ENCODE measurements around the gene PSMB2.

DNA sequence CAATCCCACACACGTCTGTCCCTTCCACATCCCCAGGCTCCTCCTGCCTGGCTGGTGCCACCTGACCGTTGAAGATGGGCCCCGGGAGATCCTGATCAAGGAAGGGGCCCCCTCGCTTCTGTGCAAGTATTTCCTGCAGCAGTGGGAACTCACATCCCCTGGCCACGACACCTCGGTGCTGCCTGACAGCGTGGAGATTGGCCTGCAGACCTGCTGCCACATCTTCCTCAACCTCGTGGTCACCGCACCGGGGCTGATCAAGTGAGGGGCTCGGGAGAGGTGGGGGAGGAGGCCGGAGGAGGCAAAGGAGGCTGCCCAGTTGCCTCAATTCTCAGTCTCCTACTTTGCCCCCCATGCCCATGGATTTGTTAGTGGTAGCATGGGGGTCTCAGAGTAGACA lies 78.2 kb downstream of the PSMB2 start:
- TF ChIP-seq, protein P1, sequence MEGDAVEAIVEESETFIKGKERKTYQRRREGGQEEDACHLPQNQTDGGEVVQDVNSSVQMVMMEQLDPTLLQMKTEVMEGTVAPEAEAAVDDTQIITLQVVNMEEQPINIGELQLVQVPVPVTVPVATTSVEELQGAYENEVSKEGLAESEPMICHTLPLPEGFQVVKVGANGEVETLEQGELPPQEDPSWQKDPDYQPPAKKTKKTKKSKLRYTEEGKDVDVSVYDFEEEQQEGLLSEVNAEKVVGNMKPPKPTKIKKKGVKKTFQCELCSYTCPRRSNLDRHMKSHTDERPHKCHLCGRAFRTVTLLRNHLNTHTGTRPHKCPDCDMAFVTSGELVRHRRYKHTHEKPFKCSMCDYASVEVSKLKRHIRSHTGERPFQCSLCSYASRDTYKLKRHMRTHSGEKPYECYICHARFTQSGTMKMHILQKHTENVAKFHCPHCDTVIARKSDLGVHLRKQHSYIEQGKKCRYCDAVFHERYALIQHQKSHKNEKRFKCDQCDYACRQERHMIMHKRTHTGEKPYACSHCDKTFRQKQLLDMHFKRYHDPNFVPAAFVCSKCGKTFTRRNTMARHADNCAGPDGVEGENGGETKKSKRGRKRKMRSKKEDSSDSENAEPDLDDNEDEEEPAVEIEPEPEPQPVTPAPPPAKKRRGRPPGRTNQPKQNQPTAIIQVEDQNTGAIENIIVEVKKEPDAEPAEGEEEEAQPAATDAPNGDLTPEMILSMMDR (IDR thresholded peaks at IDR 0.05) = no peak
- TF ChIP-seq POLR2A (IDR thresholded peaks at IDR 0.05) (no peak), POLR2AphosphoS5 (IDR thresholded peaks at IDR 0.05) (no peak), EP300 (IDR thresholded peaks at IDR 0.05; ENCODE audit: low read depth) (no peak)
